Measurements from ENCODE around the gene RTN4R.

The RTN4R gene

GRCh38 chr22:20257212-20258020 lies 10.7 kb downstream of the RTN4R start:
- no peak for DNase-seq (ENCODE audit: low spot score)

- no peak for DNase-seq (ENCODE audit: low spot score)
Measured at GRCh38 chr22:20256551-20257211, 11.4 kb downstream of the RTN4R start.

GRCh38 chr22:20256027-20256426 lies 12.1 kb downstream of the RTN4R start:
- no peak for DNase-seq (ENCODE audit: low spot score)

- no peak for DNase-seq (ENCODE audit: low spot score)
Measured at GRCh38 chr22:20254975-20255946, 12.9 kb downstream of the RTN4R start.

GRCh38 chr22:20253161-20253560 lies 15.0 kb downstream of the RTN4R start:
- no peak for DNase-seq (ENCODE audit: low spot score)

- DNase-seq (ENCODE audit: low spot score), result no peak
Measured at GRCh38 chr22:20251981-20252380, 16.1 kb downstream of the RTN4R start.

- no peak for DNase-seq (ENCODE audit: low spot score)
Measured at GRCh38 chr22:20251491-20251890, 16.6 kb downstream of the RTN4R start.

GRCh38 chr22:20249797-20250354 lies 18.2 kb downstream of the RTN4R start:
- no peak for DNase-seq (ENCODE audit: low spot score)

GRCh38 chr22:20248461-20248978 lies 19.6 kb downstream of the RTN4R start:
- no peak for DNase-seq (ENCODE audit: low spot score)

GRCh38 chr22:20247608-20248171 lies 20.4 kb downstream of the RTN4R start:
- DNase-seq (ENCODE audit: low spot score), result no peak

- no peak for DNase-seq (ENCODE audit: low spot score)
Measured at GRCh38 chr22:20247010-20247505, 21.1 kb downstream of the RTN4R start.

GRCh38 chr22:20246368-20247009 lies 21.6 kb downstream of the RTN4R start:
- DNase-seq (ENCODE audit: low spot score), result no peak

GRCh38 chr22:20245577-20246367 lies 22.3 kb downstream of the RTN4R start:
- no peak for DNase-seq (ENCODE audit: low spot score)

GRCh38 chr22:20244691-20245576 lies 23.2 kb downstream of the RTN4R start:
- DNase-seq (ENCODE audit: low spot score), result peak; percentile 49

- no peak for DNase-seq (ENCODE audit: low spot score)
Measured at GRCh38 chr22:20244250-20244648, 23.9 kb downstream of the RTN4R start.

- peak; percentile 48 for DNase-seq (ENCODE audit: low spot score)
Measured at GRCh38 chr22:20243537-20244249, 24.4 kb downstream of the RTN4R start.

GRCh38 chr22:20243176-20243536 lies 25.0 kb downstream of the RTN4R start:
- DNase-seq (ENCODE audit: low spot score), result no peak
